Stomach (tissue), 9 donors: Measurements from ENCODE around the gene SDK2. TPM values are rescaled to one million over a fixed set of nuclear protein-coding genes. Genes with fewer than 3 reads are reported as not detected.

Experiments
- DNase-seq, 2 donors: peaks; one replicate each; pipeline versions ENCODE4 v3.0.0 to v3.0.0-alpha.2; 2013 to 2019
- H3K27ac ChIP-seq, 5 donors: fragments of 200-600 bp in 4 of 5; sonication (generic) in 4 of 5; one replicate each; pipeline ENCODE4 v1.5.1; 2013 to 2019; ENCODE audit warnings: mild to moderate bottlenecking in 1 of 5, moderate library complexity in 1 of 5
- H3K27me3 ChIP-seq, 3 donors: fragments of 200-600 bp; sonication (generic); one replicate each; pipeline ENCODE4 v1.5.1; 2017 to 2019; ENCODE audit warnings: mixed run types in 1 of 3
- H3K36me3 ChIP-seq, 4 donors: fragments of 200-600 bp; sonication (generic); 1 replicate in 3 of 4; 2 replicates in 1 of 4; pipeline ENCODE4 v1.5.1; 2016 to 2019
- H3K4me1 ChIP-seq, 4 donors: fragments of 200-600 bp; sonication (generic); one replicate each; pipeline ENCODE4 v1.5.1; 2016 to 2019
- H3K4me3 ChIP-seq, 4 donors: fragments of 200-600 bp; sonication (generic) in 3 of 4; one replicate each; pipeline ENCODE4 v1.5.1; 2016 to 2019; ENCODE audit warnings: mild to moderate bottlenecking in 1 of 4
- H3K9me3 ChIP-seq, 4 donors: fragments of 200-600 bp; sonication (generic); one replicate each; pipeline ENCODE4 v1.5.1; 2016 to 2019
- CTCF ChIP-seq, 7 experiments: fragments of 450-650 bp in 4 of 7; fragments of 200-600 bp in 3 of 7; sonication (generic) in 3 of 7; IDR thresholded peaks; one replicate each; pipeline ENCODE4 v1.5.1; 2016 to 2019; ENCODE audit warnings: antibody characterized with exemption in 7 of 7, control low read depth in 2 of 7, mild to moderate bottlenecking in 1 of 7
- EP300 ChIP-seq: sonication (generic); formaldehyde crosslinking; IDR thresholded peaks from one replicate; pipeline ENCODE4 v1.6.1; 2017; ENCODE audit warnings: antibody characterized with exemption
- POLR2A ChIP-seq, 4 donors: fragments of 450-650 bp; IDR thresholded peaks; one replicate each; pipeline ENCODE4 v1.6.1; 2016; ENCODE audit warnings: antibody characterized with exemption in 4 of 4, control low read depth in 2 of 4, mild to moderate bottlenecking in 1 of 4, moderate library complexity in 1 of 4
- POLR2AphosphoS5 ChIP-seq, 3 donors: sonication (generic); formaldehyde crosslinking; IDR thresholded peaks; one replicate each; pipeline ENCODE4 v1.6.1; 2016; ENCODE audit warnings: antibody characterized with exemption in 3 of 3
- WGBS, 5 donors: extraction: QIAGEN DNeasy Blood & Tissue Kit in 3 of 5; methylation state at CpG; one replicate each; pipeline versions ENCODE4 v1.1.5 to v1.1.7; 2013 to 2018; 5-methylcytosine and 5-hydroxymethylcytosine counted together
- intact Hi-C: fragments of 100-400 bp; cut with DNase I; formaldehyde crosslinking; loops from one replicate; pipeline ENCODE4 v1.15.1; 2023; ENCODE audit warnings: low total_unique reads
- polyA plus RNA-seq, 3 donors: library from polyadenylated mRNA; stranded (reverse); fragments of 200-250 nt; gene quantifications; one replicate each; pipeline ENCODE4 v1.2.3, GENCODE V29; 2013
- total RNA-seq, 5 donors: library from RNA; depleted of rRNA; stranded (reverse); fragments of >200 nt; gene quantifications; one replicate each; pipeline versions ENCODE4 v1.1.0 to v1.2.3, GENCODE V29; 2014 to 2016
- donor health status: healthy with polysubstance abuse.
- donor health status: Bipolar disorder and iron deficiency.
- donor health status: healthy.

Gene SDK2
- total and polyA plus RNA-seq, 8 donors, result under 0.01 to 9.6 (median 0.44) TPM; not detected in 1

GRCh38 chr17:73569762-73570319 lies 74.4 kb downstream of the SDK2 start:
- 77 to 85% (median 80%) methylated on average over 17 to 18 of the region's 18 CpGs for WGBS, 5 donors
- H3K27ac ChIP-seq, result no peak overlapping the region
- intact Hi-C loops, result loop anchor here (10.0 kb wide), 1 partner anchor 145 kb away; no protein-coding TSS in a partner anchor
- peaks cover 0 to 27% (median 4%) of the 10 kb centered on the region in 3 donors for H3K27me3 ChIP-seq
- no peak for TF ChIP-seq CTCF (IDR thresholded peaks at IDR 0.05)
- TF ChIP-seq POLR2A (IDR thresholded peaks at IDR 0.05), result no peak
- TF ChIP-seq POLR2AphosphoS5 (IDR thresholded peaks at IDR 0.05), result no peak
- TF ChIP-seq EP300, result no peak
- no peaks in the 10 kb centered on the region for H3K4me1 ChIP-seq
- no peaks in the 10 kb centered on the region for H3K9me3 ChIP-seq
- H3K36me3 ChIP-seq, result no peaks in the 10 kb centered on the region
- DNase-seq, result no peak
- no peak overlapping the region for H3K4me3 ChIP-seq

GRCh38 chr17:73568934-73569333 lies 75.3 kb downstream of the SDK2 start:
- DNase-seq, result no peak
- Histone ChIP-seq H3K36me3 (no peaks in the 10 kb centered on the region), H3K27ac (no peak overlapping the region), H3K4me1 (no peaks in the 10 kb centered on the region), H3K9me3 (no peaks in the 10 kb centered on the region), H3K4me3 (no peak overlapping the region), H3K27me3 (peaks cover 0 to 22% (median 4%) of the 10 kb centered on the region in 3 donors)
- intact Hi-C loops, result no loop called here
- TF ChIP-seq CTCF (IDR thresholded peaks at IDR 0.05), result no peak
- no peak for TF ChIP-seq POLR2AphosphoS5 (IDR thresholded peaks at IDR 0.05)
- TF ChIP-seq EP300, result no peak
- TF ChIP-seq POLR2A (IDR thresholded peaks at IDR 0.05), result no peak
- 95 to 100% (median 98%) methylated on average over 3 of the region's 3 CpGs for WGBS, 5 donors

- Histone ChIP-seq H3K4me3 (no peak overlapping the region), H3K36me3 (no peaks in the 10 kb centered on the region), H3K27me3 (peaks cover 0 to 10% (median 4%) of the 10 kb centered on the region in 3 donors), H3K27ac (no peak overlapping the region), H3K9me3 (no peaks in the 10 kb centered on the region), H3K4me1 (no peaks in the 10 kb centered on the region)
- DNase-seq, result no peak
- intact Hi-C loops, result no loop called here
- no peak for TF ChIP-seq POLR2AphosphoS5 (IDR thresholded peaks at IDR 0.05)
- no peak for TF ChIP-seq EP300
- 55 to 61% (median 58%) methylated on average over 10 to 11 of the region's 11 CpGs for WGBS, 5 donors
Observed at GRCh38 chr17:73566905-73567782, 77.1 kb downstream of the SDK2 start.

GRCh38 chr17:73564843-73565242 lies 79.4 kb downstream of the SDK2 start:
- no peaks in the 10 kb centered on the region for H3K9me3 ChIP-seq
- H3K27me3 ChIP-seq, result peaks cover 0 to 21% (median 0%) of the 10 kb centered on the region in 3 donors
- TF ChIP-seq EP300, result no peak
- TF ChIP-seq POLR2A (IDR thresholded peaks at IDR 0.05), result no peak
- no peak overlapping the region for H3K27ac ChIP-seq
- WGBS, 5 donors, result 62 to 84% (median 78%) methylated on average over 2 of the region's 2 CpGs
- intact Hi-C loops, result no loop called here
- DNase-seq, result no peak
- no peak overlapping the region for H3K4me3 ChIP-seq
- no peaks in the 10 kb centered on the region for H3K4me1 ChIP-seq
- no peaks in the 10 kb centered on the region for H3K36me3 ChIP-seq

GRCh38 chr17:73562896-73563295 lies 81.3 kb downstream of the SDK2 start:
- H3K4me3 ChIP-seq, result no peak overlapping the region
- no peak overlapping the region for H3K27ac ChIP-seq
- no peaks in the 10 kb centered on the region for H3K36me3 ChIP-seq
- no peaks in the 10 kb centered on the region for H3K4me1 ChIP-seq
- no peaks in the 10 kb centered on the region for H3K9me3 ChIP-seq
- 67 to 86% (median 71%) methylated on average over 9 of the region's 9 CpGs for WGBS, 5 donors
- intact Hi-C loops, result no loop called here
- TF ChIP-seq CTCF (IDR thresholded peaks at IDR 0.05) (no peak), EP300 (no peak), POLR2AphosphoS5 (IDR thresholded peaks at IDR 0.05) (no peak), POLR2A (IDR thresholded peaks at IDR 0.05) (no peak)
- H3K27me3 ChIP-seq, result peaks cover 0 to 24% (median 0%) of the 10 kb centered on the region in 3 donors
- DNase-seq, result no peak
